OCI-LY1 (cell line): Measurements from ENCODE around the gene ZNF101.

Experiments used
- H2AFZ ChIP-seq: fragments of 200-600 bp; sonication (generic), shearing (Covaris generic); 2 replicates; pipeline ENCODE4 v1.6.0; 2014; ENCODE audit warnings: antibody characterized with exemption, mild to moderate bottlenecking, low read length
- H3F3A ChIP-seq: fragments of 200-600 bp; sonication (generic), shearing (Covaris generic); 2 replicates; pipeline ENCODE4 v1.6.0; 2014; ENCODE audit warnings: mild to moderate bottlenecking, antibody characterized with exemption, low read length, moderate library complexity; ENCODE audit not compliant: insufficient read depth
- H3K27ac ChIP-seq: fragments of 200-600 bp; sonication (generic); 2 replicates; pipeline ENCODE4 v1.5.1; 2014; ENCODE audit warnings: low read length, mixed run types, mild to moderate bottlenecking, low read depth; ENCODE audit not compliant: poor library complexity, severe bottlenecking
- H3K27me3 ChIP-seq: fragments of 200-600 bp; sonication (generic); 2 replicates; pipeline ENCODE4 v1.6.0; 2014; ENCODE audit warnings: antibody characterized with exemption, mild to moderate bottlenecking, low read length, moderate library complexity; ENCODE audit not compliant: insufficient read depth
- H3K36me3 ChIP-seq: fragments of 200-600 bp; sonication (generic); 2 replicates; pipeline ENCODE4 v1.6.1; 2014; ENCODE audit warnings: mild to moderate bottlenecking, antibody characterized with exemption, low read length, moderate library complexity, mixed read lengths; ENCODE audit not compliant: insufficient read depth
- H3K4me1 ChIP-seq: fragments of 200-600 bp; sonication (generic); 2 replicates; pipeline ENCODE4 v1.5.1; 2014; ENCODE audit warnings: mild to moderate bottlenecking, low read length, moderate library complexity; ENCODE audit not compliant: insufficient read depth, severe bottlenecking
- H3K4me2 ChIP-seq: fragments of 200-600 bp; sonication (generic), shearing (Covaris generic); 2 replicates; pipeline ENCODE4 v1.6.1; 2014; ENCODE audit warnings: low read length
- H3K4me3 ChIP-seq: fragments of 200-600 bp; sonication (generic); 2 replicates; pipeline ENCODE4 v1.5.1; 2014; ENCODE audit warnings: low read length, low read depth, mild to moderate bottlenecking, mixed read lengths; ENCODE audit not compliant: poor library complexity, severe bottlenecking
- H3K79me2 ChIP-seq: fragments of 200-600 bp; shearing (Covaris generic); 2 replicates; pipeline ENCODE4 v1.6.1; 2016; ENCODE audit warnings: mixed run types, low read length, mixed read lengths; ENCODE audit not compliant: insufficient read depth
- H3K9ac ChIP-seq: fragments of 200-600 bp; sonication (generic), shearing (Covaris generic); 2 replicates; pipeline ENCODE4 v1.6.1; 2014; ENCODE audit warnings: mild to moderate bottlenecking, low read length, mixed read lengths
- H3K9me2 ChIP-seq: fragments of 200-600 bp; sonication (generic), shearing (Covaris generic); 2 replicates; pipeline ENCODE4 v1.6.1; 2014; ENCODE audit warnings: low read depth, mild to moderate bottlenecking, low read length, mixed read lengths
- H3K9me3 ChIP-seq: fragments of 200-600 bp; shearing (Covaris generic); 2 replicates; pipeline ENCODE4 v1.6.1; 2014; ENCODE audit warnings: low read length, mixed read lengths
- H4K20me1 ChIP-seq: fragments of 200-600 bp; sonication (generic), shearing (Covaris generic); 2 replicates; pipeline ENCODE4 v1.6.0; 2016; ENCODE audit warnings: mild to moderate bottlenecking, low read length; ENCODE audit not compliant: insufficient read depth
- CTCF ChIP-seq: fragments of 200-600 bp; sonication (generic), shearing (Covaris generic); IDR thresholded peaks from 2 replicates; pipeline ENCODE4 v1.5.1; 2017; ENCODE audit warnings: mild to moderate bottlenecking, antibody characterized with exemption, low read length, moderate library complexity, mixed read lengths
- EZH2 ChIP-seq: fragments of 200-600 bp; sonication (generic), shearing (Covaris generic); IDR thresholded peaks from 2 replicates; pipeline ENCODE4 v1.8.0; 2017; ENCODE audit warnings: borderline replicate concordance, mixed run types, mild to moderate bottlenecking, antibody characterized with exemption, low read length, moderate library complexity, mixed read lengths

Gene ZNF101

GRCh38 chr19:19672816-19673215 is 4.2 kb downstream of the ZNF101 start:
- no peak overlapping the region for H2AFZ ChIP-seq
- H4K20me1 ChIP-seq: no peaks in the 10 kb centered on the region
- no peak overlapping the region for H3K9ac ChIP-seq
- H3K27me3 ChIP-seq: no peaks in the 10 kb centered on the region
- H3K79me2 ChIP-seq: peaks cover 78% of the 10 kb centered on the region
- no peaks in the 10 kb centered on the region for H3K9me2 ChIP-seq
- no peak overlapping the region for H3K27ac ChIP-seq
- no peak overlapping the region for H3K4me2 ChIP-seq
- peaks cover 80% of the 10 kb centered on the region for H3K36me3 ChIP-seq
- H3F3A ChIP-seq: no peaks in the 10 kb centered on the region
- no peak overlapping the region for H3K4me3 ChIP-seq
- peaks cover 15% of the 10 kb centered on the region for H3K4me1 ChIP-seq
- TF ChIP-seq EZH2: no peak
- no peak for TF ChIP-seq CTCF
- H3K9me3 ChIP-seq: peaks cover 27% of the 10 kb centered on the region

- peaks cover 75% of the 10 kb centered on the region for H3K79me2 ChIP-seq
- H3K4me2 ChIP-seq: no peak overlapping the region
- H3K4me1 ChIP-seq: peaks cover 12% of the 10 kb centered on the region
- H3K27ac ChIP-seq: no peak overlapping the region
- H4K20me1 ChIP-seq: no peaks in the 10 kb centered on the region
- H3K27me3 ChIP-seq: no peaks in the 10 kb centered on the region
- H3K36me3 ChIP-seq: peaks cover 95% of the 10 kb centered on the region
- no peaks in the 10 kb centered on the region for H3F3A ChIP-seq
- no peak overlapping the region for H3K9ac ChIP-seq
- H3K9me3 ChIP-seq: peaks cover 38% of the 10 kb centered on the region
- TF ChIP-seq CTCF: no peak
- no peak for TF ChIP-seq EZH2
- no peak overlapping the region for H3K4me3 ChIP-seq
- no peaks in the 10 kb centered on the region for H3K9me2 ChIP-seq
- no peak overlapping the region for H2AFZ ChIP-seq
These were observed 5.7 kb downstream of the ZNF101 start for GRCh38 chr19:19674315-19674714.

GRCh38 chr19:19677579-19677978 is 8.9 kb downstream of the ZNF101 start:
- Histone ChIP-seq H3K27ac (no peak overlapping the region), H2AFZ (no peak overlapping the region), H3K36me3 (peaks cover 99% of the 10 kb centered on the region), H3K9ac (no peak overlapping the region), H3K4me1 (no peaks in the 10 kb centered on the region), H3K9me3 (peaks cover 53% of the 10 kb centered on the region), H3K27me3 (no peaks in the 10 kb centered on the region), H3K4me3 (no peak overlapping the region), H3K79me2 (peaks cover 43% of the 10 kb centered on the region), H3K9me2 (no peaks in the 10 kb centered on the region), H4K20me1 (no peaks in the 10 kb centered on the region), H3K4me2 (no peak overlapping the region), H3F3A (no peaks in the 10 kb centered on the region)
- TF ChIP-seq EZH2: no peak
- TF ChIP-seq CTCF: no peak
